ENCODE measurements around the gene SARDH. TPM values are rescaled to one million over a fixed set of nuclear protein-coding genes. Genes with fewer than 3 reads are reported as not detected.

SARDH gene
- total and polyA plus RNA-seq, 2 of the 8 experiments (the other 6 are each of a cell fraction or from before 2014, with no cell fraction given) = 6.4 to 7.4 TPM

- Histone ChIP-seq H2BK5ac (ENCODE audit: low read depth, low read length) (no peak overlapping the region), H2BK20ac (ENCODE audit: low read length) (no peak overlapping the region), H3K27me3 (replicated peaks in 1 of 4; ENCODE audit: control insufficient read depth in 3 of 4, extremely low read depth in 1 of 4, insufficient read depth in 3 of 4, low read length in 3 of 4) (no peaks in the 10 kb centered on the region; a peak in 2 of 7 replicates), H3K23ac (ENCODE audit: insufficient read length) (no peak overlapping the region), H3K4me1 (replicated peaks in 1 of 4; ENCODE audit: control insufficient read depth in 3 of 4, insufficient read depth in 4 of 4, low read length in 3 of 4) (peaks cover 0 to 13% (median 10%) of the 10 kb centered on the region in 4 experiments; a peak in 5 of 7 replicates), H3K23me2 (ENCODE audit: low read depth, low read length) (no peaks in the 10 kb centered on the region), H2BK12ac (ENCODE audit: low read depth, low read length) (no peak overlapping the region), H4K8ac (ENCODE audit: extremely low read depth, insufficient read depth, low read length) (no peak overlapping the region), H3K9ac (replicated peaks in 1 of 4; ENCODE audit: extremely low read depth in 1 of 4, low read depth in 3 of 4, low read length in 3 of 4) (no peak overlapping the region), H3K79me1 (ENCODE audit: low read depth, low read length) (no peaks in the 10 kb centered on the region), H2BK15ac (ENCODE audit: low read length) (no peak overlapping the region), H2AFZ (ENCODE audit: low read length) (no peak overlapping the region), H2AK5ac (ENCODE audit: low read depth, low read length) (no peak overlapping the region), H2BK120ac (replicated peaks; ENCODE audit: low read depth, low read length) (no peak overlapping the region), H4K5ac (ENCODE audit: insufficient read length, low read depth, low read length) (no peak overlapping the region), H3K79me2 (ENCODE audit: control insufficient read depth in 1 of 2, insufficient read depth in 2 of 2, low read length in 2 of 2) (no peaks in the 10 kb centered on the region), H3K14ac (ENCODE audit: insufficient read length) (no peak overlapping the region), H3K36me3 (ENCODE audit: control insufficient read depth in 2 of 4, insufficient read depth in 4 of 4, low read length in 3 of 4) (no peaks in the 10 kb centered on the region), H3K4me2 (ENCODE audit: insufficient read depth in 1 of 2, low read depth in 2 of 2, low read length in 2 of 2) (no peak overlapping the region), H4K91ac (replicated peaks; ENCODE audit: insufficient read length, low read length) (no peak overlapping the region), H4K20me1 (replicated peaks in 1 of 2; ENCODE audit: control insufficient read depth in 1 of 2, insufficient read depth in 2 of 2, low read length in 2 of 2) (peaks cover 0 to 1% of the 10 kb centered on the region in 2 experiments), H3K9me3 (ENCODE audit: insufficient read depth in 2 of 2, low read depth in 1 of 2, low read length in 1 of 2) (no peaks in the 10 kb centered on the region), H3K27ac (ENCODE audit: low read depth, low read length) (no peak overlapping the region), H3K56ac (replicated peaks; ENCODE audit: insufficient read length, low read depth, low read length) (no peak overlapping the region), H3K4me3 (ENCODE audit: extremely low read depth in 1 of 4, insufficient read depth in 2 of 4, low read depth in 3 of 4, low read length in 4 of 4) (no peak overlapping the region), H3K4ac (replicated peaks; ENCODE audit: insufficient read length, low read depth, low read length) (no peak overlapping the region), H3K18ac (ENCODE audit: extremely low read depth, low read length) (no peak overlapping the region)
- 84% methylated on average over 12 of the region's 12 CpGs; no CpG with 5 or more reads in 1 of the 2 experiments for WGBS, 2 experiments (ENCODE audit: extremely low coverage in 1 of 2, insufficient coverage in 1 of 2, insufficient read length in 1 of 2, insufficient replicate concordance in 2 of 2, low coverage in 1 of 2, low lambda C conversion rate in 2 of 2, missing lambda C conversion rate in 1 of 2)
- no peak for TF ChIP-seq SAP30 (IDR thresholded peaks at IDR 0.05; ENCODE audit: insufficient read depth, insufficient replicate concordance, low read length)
- TF ChIP-seq POLR2A (IDR thresholded peaks at IDR 0.05; ENCODE audit: control extremely low read depth in 1 of 2, low read depth in 2 of 2, low read length in 2 of 2) = no peak
- FAIRE-seq = no peak
- ChIA-PET CTCF (ENCODE audit: partially characterized antibody) (interaction anchor here (0.6 to 3.2 kb wide), 9 partner anchors 10 to 226 kb away, joined by 3 to 12 read pairs (median 3); partner anchors contain the start of gene ADAMTSL2), POLR2A (ENCODE audit: partially characterized antibody) (no interaction called here)
- DNase-seq (ENCODE audit: low read depth in 1 of 2, low spot score in 2 of 2) = no peak
Measured at GRCh38 chr9:133706307-133707050, 31.7 kb downstream of the SARDH start.
